GM12872 (cell line): Measurements from ENCODE around the gene ADAM12.

Source experiments
- CTCF ChIP-seq: IDR thresholded peaks from 3 replicates; pipeline ENCODE4 v1.5.1; 2011; ENCODE audit warnings: low read depth, mild to moderate bottlenecking, low read length, moderate library complexity; ENCODE audit not compliant: insufficient read depth

The ADAM12 gene

GRCh38 chr10:126372396-126372795 is 15.9 kb downstream of the ADAM12 start:
- TF ChIP-seq CTCF, result no peak

- no peak for TF ChIP-seq CTCF
Observed at GRCh38 chr10:126369125-126369710, 19.1 kb downstream of the ADAM12 start.

GRCh38 chr10:126357169-126357568 is 31.1 kb downstream of the ADAM12 start:
- TF ChIP-seq CTCF, result no peak

GRCh38 chr10:126353666-126354065 is 34.6 kb downstream of the ADAM12 start:
- no peak for TF ChIP-seq CTCF

GRCh38 chr10:126352453-126352852 is 35.8 kb downstream of the ADAM12 start:
- TF ChIP-seq CTCF, result no peak

GRCh38 chr10:126351021-126351420 is 37.3 kb downstream of the ADAM12 start:
- TF ChIP-seq CTCF, result no peak

- TF ChIP-seq CTCF, result no peak
Observed at GRCh38 chr10:126350216-126350992, 37.9 kb downstream of the ADAM12 start.
